Fibroblast of skin of abdomen (primary cell): ENCODE measurements around the gene SPACA5B. TPM values are rescaled to one million over a fixed set of nuclear protein-coding genes. Genes with fewer than 3 reads are reported as not detected.
"Not testable (repeated sequence)": the region's sequence is repeated elsewhere in the genome, so short reads cannot be mapped to it uniquely, and the experiment has no call there.

Experiments
- DNase-seq: peaks from one replicate; pipeline ENCODE4 v3.0.0-alpha.2; 2013
- polyA plus RNA-seq, 2 experiments: library from polyadenylated mRNA; unstranded; fragments of 120-200 nt; gene quantifications; one replicate each; pipeline ENCODE4 v1.2.1, GENCODE V29; 2013; ENCODE audit not compliant: insufficient read length in 2 of 2

SPACA5B gene
- polyA plus RNA-seq (2013, experiment 1 of 2; ENCODE audit: insufficient read length) = not detected
- not detected for polyA plus RNA-seq (2013, experiment 2 of 2; ENCODE audit: insufficient read length)

DNA sequence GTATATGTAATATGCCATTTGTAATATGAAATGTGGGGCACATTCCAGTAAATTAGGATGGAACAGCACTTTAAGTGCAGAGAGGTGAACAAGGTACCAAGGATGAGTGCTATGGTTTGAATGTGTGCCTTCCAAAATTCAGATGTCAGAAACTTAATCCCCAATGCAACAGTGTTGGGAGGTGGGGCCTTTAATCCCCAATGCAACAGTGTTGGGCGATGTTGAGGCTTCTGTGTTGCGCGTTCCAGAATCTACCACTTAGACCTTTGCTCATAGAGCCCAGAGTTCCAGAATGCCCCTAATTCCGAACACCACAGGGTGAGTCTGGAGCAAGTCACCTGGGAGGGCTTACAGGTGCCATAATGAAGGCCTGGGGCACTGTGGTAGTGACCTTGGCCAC, at the start of gene SPACA5B:
Gene SPACA5B, plus strand, starts transcription at position 301 of the 400 bp plus-strand sequence. Its CDS starts 62 bp downstream, at position 363.
- not testable (repeated sequence) for DNase-seq

DNA sequence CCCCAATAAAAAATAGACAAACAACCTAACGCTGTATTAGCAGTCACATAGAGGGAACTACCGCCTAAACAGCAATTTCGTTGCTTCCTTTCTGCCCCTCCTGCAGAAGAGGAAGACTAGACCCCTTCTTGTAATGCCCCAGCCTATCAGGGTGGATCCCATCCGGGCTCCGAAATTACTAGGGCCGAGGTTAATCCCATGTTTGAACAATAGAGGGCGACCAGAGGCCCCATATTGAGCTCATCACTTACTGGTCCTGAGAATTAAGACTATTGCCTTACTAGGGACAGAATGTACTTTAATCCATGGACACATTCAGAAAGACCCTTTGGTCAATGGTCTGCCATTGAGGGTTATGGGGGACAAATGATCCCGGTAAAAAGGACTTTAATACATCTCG, 47.2 kb upstream of the SPACA5B start:
- DNase-seq = peak; percentile 18

DNA sequence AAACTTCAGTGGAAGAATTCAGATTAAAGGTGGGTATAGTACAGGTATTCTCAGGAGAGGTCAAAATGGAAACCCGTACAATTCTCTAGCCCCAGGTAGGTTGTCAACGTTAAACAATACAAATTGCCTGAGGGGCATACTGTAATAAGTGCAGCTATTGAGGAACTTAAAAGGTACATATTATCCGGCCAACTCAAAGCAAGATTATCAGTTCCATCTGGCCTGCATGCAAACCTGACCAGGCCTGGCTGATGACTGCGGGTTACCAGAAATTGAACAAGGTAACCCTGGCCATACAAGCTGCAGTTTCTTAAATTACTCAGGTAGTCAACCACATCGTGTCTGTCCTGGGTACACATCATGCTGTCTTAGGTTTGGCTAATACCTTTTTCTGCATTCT, 46.7 kb upstream of the SPACA5B start:
- DNase-seq = no peak

DNA sequence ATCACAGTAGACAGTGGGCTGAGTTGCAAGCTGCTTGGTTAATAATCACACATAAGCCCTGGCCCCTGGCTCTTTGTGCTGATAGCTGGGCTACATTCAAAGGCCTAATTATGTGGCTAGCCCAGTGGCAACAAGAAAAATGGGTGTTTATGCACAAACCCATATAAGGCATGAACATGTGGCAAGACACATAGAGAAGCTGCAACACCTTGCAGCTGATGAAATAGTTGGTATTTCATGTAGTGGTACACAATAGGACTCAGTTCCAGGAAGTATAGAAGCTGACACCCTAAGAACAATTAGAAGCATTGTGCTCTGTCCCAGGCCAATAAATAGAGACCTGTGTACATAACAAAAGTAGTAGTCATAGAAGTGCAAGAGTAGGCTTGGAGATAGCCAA, 44.3 kb upstream of the SPACA5B start:
- DNase-seq = no peak

DNA sequence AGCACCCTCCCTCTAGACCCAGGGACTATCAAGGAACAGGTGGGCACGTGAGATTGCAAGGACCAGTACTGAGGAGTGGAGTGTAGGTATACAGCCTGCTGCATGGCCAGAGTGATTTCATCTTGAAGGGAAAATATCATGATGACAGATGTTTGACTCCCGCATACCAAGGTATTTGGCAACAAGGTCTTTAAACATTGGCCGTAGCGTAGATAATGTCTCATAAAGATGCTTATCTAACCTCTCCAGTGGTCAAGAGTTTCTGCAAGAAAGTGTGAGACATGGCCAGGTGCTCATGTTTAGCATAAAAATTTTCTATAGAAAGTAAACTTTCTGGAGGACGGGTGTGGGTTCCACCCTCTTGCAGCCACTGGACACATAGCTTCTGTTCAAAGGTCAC, 40.3 kb upstream of the SPACA5B start:
- no peak for DNase-seq

DNA sequence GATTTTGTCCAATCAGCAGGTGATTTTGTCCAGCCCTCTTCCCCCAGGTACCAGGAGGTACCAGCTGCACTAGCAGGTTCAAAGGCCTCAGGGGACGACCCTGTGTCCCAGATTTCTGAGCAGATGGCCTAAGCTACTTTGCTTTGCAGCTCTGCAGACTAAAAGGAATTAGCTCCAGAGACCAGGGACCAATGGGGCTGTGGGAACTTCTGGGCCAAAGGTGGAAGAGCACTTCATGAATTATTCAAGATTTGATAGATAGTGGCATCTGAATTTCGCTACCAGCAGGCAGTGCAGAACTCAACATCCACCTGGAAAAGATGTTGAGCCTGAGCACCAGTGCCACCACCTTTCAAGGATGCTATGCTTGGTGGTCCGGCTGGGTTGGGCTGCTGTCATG, 37.9 kb upstream of the SPACA5B start:
- DNase-seq = not testable (repeated sequence)

DNA sequence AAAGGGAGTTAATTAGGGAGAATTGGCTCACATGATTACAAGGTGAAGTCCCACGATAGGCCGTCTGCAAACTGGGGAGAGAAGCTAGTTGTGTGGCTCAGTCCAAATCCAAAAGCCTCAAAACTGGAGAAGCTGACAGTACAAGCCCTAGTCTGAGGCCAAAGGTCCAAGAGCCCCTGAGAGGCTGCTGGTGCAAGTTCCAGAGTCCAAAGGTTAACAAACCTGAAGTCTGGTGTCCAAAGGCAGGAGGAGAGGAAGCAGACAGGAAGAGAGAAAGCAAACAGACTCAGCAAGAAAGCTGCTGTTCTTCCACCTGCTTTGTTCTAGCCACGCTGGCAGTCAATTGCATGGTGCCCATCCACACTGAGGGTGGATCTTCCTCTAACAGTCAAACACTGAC, 29.0 kb upstream of the SPACA5B start:
- DNase-seq = no peak

DNA sequence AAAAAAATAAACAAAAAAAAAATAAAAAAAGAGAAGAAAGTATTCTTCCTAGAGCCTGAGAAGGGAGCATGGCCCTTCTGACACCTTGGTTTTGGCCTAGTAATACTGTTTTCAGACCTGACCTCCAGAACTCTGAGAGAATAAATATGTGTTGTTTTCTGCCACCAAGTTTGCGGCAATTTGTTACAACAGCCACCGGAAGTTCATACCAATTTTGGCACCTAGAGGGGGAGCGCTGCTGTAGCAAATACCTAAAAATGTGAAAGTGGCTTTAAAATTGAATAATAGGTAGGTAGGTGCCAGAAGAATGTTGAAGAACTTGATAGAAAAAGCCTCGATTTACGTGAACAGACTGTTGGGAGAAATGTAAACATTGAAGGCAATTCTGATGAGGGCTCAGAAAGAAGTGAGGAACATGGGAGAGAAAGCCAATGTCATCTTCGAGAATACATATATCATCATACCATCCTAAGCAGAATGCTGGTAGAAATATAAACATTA, 27.5 kb upstream of the SPACA5B start:
- DNase-seq = no peak

DNA sequence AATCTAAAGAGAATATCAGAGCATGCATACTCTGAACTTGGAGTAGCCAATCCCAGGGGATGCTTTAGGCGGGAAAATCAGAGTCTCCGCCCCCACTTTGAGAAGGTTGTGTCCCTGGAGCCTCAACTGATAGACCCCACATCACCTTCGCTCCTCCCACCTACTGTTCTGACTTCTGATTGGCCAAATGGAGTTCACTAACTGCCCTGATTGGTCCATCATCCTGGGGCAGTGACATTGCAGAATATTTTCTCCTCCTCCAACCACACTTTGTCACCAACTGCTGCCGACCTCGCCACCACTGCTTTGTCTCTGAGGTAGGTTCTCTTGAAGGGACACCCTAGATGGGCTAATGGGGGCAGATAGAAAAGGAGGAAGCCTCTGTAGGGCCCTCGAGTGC, 22.7 kb upstream of the SPACA5B start:
- no peak for DNase-seq

DNA sequence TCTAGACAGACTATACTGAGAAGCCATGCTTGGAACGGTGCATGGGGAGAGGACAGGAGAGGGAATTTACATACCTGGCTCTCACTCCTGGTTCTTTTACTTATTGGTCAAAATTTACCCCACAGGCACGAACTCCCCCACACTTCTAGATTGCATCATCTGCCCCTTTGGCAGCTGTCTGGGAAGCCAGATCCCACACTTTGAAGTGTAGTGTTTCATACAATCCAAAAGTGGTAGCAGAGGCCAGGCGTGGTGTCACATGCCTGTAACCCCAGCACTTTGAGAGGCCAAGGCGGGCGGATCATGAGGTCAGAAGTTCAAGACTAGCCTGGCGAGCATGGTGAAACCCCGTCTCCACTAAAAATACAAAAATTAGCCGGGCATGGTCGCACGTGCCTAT, 5.1 kb upstream of the SPACA5B start:
- DNase-seq = not testable (repeated sequence)

DNA sequence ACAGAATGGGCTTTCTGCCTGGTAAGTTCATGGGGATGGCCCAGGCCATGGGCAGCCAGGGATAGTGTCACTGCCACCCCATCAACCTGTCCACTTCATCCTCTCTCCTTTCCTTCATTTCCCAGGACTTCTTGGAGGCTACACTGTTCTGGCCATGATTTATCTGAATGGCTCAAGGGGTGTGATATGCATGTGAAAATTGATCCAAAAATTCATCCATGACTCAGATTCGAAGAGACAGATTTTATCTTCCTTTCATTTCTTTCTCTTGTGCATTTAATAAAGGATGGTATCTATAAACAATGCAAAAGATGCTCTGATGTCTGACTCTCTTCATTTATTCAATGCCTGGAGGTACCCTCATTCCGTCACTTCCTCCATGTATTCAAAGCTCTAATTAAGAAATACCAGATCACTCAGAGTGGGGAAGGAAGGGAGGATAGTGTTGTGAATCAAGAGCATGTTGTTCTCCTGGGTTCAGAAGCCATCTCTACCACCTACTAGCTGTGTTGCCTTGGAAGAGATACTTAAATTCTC, 1.9 kb downstream of the SPACA5B start:
- DNase-seq = not testable (repeated sequence)

DNA sequence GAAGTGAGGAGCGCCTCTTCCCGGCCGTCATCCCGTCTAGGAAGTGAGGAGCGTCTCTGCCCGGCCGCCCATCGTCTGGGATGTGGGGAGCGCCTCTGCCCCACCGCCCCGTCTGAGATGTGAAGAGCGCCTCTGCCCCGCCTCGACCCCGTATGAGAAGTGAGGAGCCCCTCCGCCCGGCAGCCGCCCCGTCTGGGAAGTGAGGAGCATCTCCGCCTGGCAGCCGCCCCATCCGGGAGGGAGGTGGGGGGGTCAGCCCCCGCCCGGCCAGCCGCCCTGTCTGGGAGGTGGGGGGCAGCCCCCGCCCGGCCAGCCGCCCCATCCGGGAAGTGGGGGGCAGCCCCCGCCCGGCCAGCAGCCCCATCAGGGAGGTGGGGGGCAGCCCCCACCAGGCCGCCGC, 8.7 kb downstream of the SPACA5B start:
- DNase-seq = not testable (repeated sequence)

DNA sequence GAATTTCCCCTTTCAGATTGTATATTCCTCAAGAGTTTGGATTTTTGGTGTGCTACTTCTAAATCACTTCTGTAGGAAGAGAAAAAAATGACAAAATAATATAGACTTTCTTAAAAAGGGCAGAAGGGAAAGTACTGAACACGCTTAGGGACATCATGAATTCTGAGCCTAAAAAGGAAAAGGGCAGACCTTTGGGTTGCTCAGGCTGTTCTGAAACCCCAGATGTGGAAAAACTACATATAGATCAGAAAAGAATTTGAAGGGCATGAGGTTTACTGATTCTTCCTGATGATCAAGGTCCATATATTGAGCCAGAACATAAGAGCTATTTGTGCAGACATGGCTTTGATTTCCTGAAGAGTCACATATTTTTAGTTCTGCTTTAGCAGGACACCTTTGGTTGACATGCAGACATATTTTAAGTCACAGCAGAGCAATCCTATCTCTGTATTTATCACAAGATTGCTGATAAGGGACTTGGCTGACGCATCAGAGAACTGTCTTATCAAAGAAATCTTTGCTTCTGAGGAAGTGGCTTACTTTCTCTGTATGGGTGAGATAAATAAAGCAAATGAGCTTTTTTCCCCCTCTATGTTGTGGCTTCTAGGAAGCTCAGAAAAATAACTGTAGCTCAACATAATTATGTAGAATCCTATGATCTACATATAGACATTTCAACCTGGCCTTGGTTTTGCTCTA, 11.5 kb downstream of the SPACA5B start:
- DNase-seq = not testable (repeated sequence)

DNA sequence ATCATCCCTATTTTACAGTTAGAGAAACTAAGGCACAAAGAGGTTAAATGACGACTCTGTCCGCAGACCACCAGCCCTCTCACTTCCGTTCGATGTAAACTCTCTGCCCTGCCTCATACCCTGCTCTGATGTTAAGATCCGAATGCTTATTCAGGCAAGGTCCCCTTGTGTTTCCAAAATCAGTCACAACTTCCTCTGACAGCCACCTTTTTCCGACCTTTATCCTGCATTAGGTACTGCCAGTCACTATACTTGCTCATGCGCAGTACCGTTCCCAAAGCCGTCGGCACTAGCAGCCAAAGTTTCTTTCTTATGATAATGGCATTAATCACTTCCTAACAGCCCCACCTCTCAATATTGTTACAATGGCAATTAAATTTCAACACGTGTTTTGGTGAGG, 12.3 kb downstream of the SPACA5B start:
- not testable (repeated sequence) for DNase-seq

DNA sequence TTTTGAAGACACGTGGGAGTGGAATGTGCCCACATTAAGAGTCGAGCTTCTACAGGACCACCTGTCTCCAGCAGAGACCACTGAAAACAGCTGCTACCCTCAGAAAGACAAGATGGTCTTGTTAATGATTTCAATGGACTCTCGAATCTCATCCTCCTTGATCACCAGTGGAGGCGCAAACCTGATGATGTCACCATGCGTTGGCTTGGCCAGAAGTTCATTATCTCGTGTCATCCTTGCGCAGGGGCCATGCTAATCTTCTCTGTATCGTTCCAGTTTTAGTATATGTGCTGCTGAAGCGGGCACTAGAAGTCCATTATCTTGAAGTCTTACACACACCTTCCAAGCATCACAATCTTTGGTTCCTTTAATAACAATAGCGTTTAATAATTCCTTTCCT, 23.3 kb downstream of the SPACA5B start:
- DNase-seq = no peak

DNA sequence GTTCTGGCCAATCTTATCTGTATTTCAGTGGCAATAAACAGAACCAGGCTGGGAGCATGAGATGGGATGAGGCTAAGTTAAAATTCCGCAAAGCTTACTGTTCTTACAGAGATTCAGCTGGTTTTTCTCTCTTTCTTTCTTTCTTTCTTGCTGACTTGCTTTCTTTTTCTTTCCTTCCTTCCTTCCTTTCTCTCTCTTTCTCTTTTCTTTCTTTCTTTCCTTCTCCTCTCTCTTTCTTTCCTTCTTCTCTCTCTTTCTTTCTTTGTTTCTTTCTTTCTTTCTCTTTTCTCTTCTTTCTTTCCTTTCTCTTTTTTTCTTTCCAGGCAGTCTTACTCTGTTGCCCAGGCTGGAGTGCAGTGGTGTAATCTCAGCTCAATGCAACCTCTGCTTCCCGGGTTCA, 24.4 kb downstream of the SPACA5B start:
- DNase-seq = no peak

DNA sequence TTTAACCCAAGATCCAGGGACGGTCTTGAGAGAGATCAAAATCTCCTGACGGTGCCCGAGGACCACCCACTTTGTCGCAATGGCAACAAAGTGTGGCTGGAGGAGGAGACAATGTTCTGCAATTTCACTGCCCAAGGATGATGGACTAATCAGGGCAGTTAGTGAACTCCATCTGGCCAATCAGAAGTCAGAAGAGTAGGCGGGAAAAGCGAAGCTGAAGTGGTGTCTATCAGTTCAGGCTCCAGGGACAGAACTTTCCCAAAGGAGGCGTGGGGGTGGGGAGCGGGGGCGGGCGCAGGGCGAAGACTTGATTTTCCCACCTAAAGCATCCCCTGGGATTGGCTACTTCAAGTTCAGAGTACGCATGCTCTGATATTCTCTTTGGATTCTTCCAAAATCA, 25.6 kb downstream of the SPACA5B start:
- no peak for DNase-seq

DNA sequence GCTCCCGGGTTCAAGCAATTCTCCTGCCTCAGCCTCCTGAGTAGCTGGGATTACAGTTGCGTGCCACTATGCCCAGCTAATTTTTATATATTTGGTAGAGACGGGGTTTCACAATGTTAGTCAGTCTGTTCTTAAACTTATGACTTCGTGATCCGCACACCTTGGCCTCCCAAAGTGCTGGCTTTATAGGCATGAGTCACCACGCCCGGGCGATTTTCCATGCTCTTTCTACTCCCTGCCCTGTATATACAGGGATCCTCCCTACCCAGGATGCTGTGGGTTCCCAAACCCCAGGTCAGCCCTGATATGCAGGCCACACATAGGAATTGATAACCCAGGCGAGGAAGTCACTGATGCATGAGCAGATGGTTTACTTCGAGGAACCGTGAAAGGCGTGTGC, 34.8 kb downstream of the SPACA5B start:
- no peak for DNase-seq

DNA sequence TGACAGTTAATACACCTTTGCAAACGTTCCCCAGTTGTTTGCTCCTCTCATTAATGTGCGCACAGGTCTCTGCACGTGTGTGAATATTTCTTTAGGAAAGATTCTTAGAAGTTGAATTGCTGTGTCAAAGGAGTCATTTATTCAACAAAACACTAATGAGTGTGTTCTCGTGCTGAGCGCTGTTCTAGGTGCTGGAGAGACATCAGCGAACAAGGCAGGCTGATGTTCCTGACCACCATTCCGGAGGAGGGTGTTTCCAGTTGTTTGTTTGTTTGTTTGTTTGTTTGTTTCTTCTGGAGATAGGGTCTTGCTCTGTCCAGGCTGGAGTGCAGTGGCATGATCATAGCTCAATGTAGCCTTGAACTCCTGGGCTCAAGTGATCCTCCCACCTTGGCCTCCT, 35.9 kb downstream of the SPACA5B start:
- DNase-seq = not testable (repeated sequence)

DNA sequence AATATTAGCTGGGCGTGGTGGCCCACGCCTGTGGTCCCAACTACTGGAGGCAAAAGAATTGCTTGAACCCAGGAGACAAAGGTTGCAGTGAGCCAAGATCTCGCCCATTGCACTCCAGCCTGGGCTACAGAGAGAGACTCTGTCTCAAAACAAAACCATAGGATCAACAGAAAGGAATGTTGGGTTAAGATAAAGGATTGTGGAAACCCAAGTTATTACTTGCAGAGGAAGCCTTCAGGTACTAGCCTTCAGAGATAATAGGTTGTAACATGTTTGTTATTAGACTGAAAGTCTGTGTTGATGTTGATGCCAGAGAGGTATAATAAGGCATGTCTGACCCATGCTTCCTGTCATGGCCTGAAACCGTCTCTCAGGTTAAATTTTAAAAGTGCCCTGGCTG, 49.3 kb downstream of the SPACA5B start:
- DNase-seq = no peak

DNA sequence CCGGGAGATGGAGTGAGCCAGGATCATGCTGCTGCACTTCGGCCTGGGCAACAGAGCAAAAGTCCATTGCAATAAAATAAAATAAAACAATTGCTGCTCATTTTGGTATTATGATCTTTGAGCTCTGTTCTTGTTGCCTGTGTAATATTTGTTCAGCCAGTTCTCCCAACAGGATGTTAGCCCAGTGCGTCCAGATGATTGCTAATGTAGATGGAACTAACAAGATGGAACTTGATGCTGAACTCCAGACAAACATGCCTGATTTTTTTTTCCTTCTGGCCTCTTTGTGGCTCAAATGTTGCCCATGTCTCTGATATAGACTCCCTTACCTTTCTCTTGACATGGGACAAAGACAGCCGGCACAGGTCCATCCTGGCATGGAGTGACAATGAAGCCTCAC, 50.4 kb downstream of the SPACA5B start:
- DNase-seq = no peak

DNA sequence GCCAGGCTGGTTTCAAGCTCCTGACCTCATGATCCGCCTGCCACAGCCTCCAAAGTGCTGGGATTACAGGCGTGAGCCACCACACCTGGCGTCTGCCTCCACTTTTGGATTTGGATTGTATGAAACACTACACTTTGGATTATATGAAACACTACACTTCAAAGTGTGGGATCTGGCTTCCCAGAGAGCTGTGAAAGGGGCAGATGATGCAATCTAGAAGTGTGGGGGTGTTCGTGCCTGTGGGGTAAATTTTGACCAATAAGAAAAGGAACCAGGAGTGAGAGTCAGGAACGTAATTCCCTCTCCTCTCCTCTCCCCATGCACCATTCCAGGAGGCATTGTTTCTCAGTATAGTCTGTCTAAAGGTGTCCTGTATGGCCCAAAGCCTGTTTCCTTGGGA, 51.5 kb downstream of the SPACA5B start:
- DNase-seq = not testable (repeated sequence)
